Epidermal melanocyte (primary cell): ENCODE measurements around the gene KRTAP10-5.
"Not testable (repeated sequence)": the region's sequence is repeated elsewhere in the genome, so short reads cannot be mapped to it uniquely, and the experiment has no call there.

Experiments
- DNase-seq: peaks from one replicate; pipeline ENCODE4 v3.0.0; 2011; ENCODE audit warnings: low spot score; ENCODE audit not compliant: insufficient read length

KRTAP10-5 gene

GRCh38 chr21:44590897-44591800 is 10.7 kb upstream of the KRTAP10-5 start:
- DNase-seq = not testable (repeated sequence)

GRCh38 chr21:44590311-44590721 is 9.9 kb upstream of the KRTAP10-5 start:
- no peak for DNase-seq

DNA sequence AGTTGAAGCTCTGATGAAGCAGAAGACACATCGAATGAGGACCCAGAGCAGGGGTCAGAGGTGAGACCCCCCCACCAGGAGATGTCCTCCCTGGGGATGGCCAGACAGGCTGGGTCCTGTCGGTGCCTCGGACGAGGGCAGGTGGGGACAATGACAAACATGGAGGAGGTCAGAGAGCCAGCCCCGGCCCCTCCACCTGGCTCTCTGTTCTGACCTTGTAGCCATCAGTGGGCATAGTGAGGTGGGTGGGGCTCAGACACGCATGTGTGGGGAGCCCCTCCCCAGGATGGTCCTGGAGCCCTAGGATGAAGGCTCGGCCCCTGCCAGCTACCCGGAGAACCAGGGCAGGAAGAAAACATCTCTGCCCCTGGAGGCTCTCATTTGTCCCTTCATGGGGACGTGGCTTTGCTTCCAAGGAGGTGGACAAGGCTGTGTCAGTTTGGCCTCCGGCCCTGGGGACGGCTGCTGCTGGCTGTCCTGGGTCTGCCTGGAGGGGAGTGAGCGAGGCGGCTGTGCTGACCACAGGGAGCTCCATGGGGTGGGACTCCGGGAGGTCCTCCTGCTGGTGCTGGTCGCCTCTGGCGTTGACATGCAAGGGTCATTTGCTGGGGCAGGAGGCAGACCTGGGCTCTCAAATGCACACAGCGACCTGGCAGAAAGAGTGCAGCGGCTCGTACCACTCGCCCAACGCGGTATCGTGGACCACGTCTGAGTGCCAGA is 9.3 kb upstream of the KRTAP10-5 start:
- DNase-seq = no peak

DNA sequence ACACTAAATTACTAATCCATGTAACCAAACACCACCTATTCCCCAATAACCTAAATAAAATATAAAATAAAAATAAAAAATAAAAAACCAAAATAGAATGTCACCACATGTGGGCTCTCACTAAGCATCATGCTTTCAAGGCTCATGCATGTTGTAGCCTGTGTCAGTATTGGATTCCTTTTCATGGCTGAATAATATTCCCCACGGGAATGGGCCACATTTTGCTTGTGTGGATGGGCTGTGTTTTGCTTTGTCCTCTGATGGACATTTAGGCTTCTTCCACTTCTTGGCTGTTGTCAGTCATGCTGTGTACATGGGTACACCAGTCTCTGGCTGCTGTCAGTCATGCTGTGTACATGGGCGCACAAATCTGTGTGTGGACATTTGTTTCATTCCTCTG is 8.7 kb upstream of the KRTAP10-5 start:
- DNase-seq = no peak

DNA sequence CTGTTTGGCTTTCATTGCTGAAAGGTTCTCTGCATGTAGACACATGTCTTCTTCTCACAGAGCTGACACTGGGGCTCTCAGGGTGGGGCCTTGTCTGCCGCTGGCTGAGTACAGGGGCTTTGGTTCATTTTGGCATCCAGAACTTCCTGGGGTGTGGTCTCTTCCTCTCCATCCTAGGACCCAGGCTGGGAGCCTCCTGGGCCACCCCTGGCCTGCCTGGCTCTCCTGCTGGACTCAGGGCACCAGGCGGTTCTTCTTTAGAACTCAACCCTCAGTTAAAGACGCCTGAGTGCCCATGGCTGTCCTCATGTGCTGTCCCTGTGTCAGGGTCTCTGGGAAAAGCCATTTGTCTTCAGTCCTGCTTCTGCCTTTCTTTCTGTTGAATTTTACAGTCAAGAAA is 5.5 kb upstream of the KRTAP10-5 start:
- DNase-seq = no peak

- no peak for DNase-seq
Observed at GRCh38 chr21:44583800-44584147, 3.4 kb upstream of the KRTAP10-5 start.

DNA sequence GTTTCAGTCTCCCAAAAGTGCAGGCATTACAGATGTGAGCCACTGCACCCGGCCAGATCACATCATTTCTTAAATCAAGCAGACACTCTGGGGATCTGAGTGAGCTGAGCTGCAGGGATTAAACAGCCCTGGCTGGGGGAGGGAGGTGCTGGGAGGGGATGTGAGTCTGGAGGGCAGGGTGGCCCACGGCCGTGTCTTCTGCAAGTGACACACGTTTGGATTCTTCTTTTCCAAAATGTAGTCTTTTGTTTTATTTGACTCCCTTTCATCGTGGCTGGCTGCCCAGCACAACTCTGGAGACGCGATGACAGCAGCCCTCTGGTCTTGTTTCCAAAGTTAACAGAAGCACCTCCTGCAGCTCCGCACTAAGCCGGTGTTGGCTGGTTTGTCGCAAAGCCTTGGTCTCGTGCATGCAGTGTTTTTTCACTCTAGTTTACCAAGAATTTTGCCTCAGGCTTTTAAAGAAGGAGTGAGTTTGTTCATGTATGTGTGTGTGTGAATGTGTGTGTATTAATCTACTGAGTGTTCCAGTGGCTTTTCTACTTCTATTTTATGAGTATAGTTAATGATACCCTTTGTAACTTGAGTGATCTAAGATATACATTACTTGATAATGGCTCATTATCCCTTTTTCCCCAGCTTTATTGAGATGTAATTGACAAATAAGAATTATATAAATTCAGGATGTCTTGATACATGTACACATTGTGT is 2.8 kb upstream of the KRTAP10-5 start:
- no peak for DNase-seq

DNA sequence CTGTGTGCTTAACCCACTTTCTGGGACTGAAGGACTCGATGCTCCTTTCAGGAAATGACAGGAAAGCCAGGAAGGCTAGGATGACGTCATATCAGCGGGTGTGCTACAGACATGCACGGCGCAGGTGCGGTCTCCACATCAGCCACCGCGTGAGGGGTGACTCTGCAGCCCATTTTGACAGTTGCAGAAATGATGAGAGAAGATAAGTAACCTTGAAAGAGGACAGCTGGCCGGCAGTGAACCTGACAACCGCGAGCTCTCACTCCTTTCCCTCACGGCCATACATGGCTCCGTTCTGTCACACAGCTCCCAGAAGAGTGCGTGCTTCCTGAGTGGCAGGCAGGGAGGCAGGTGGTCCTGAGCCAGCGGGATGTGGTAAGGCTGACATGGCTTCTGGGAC is 1.7 kb upstream of the KRTAP10-5 start:
- DNase-seq = no peak

- DNase-seq = no peak
Observed at GRCh38 chr21:44581158-44581557, 754 bp upstream of the KRTAP10-5 start.

- no peak for DNase-seq
Observed at GRCh38 chr21:44579833-44580144, 615 bp downstream of the KRTAP10-5 start.

GRCh38 chr21:44579056-44579832 is 1.2 kb downstream of the KRTAP10-5 start:
- DNase-seq = no peak

GRCh38 chr21:44578371-44579055 is 1.9 kb downstream of the KRTAP10-5 start:
- DNase-seq = no peak

DNA sequence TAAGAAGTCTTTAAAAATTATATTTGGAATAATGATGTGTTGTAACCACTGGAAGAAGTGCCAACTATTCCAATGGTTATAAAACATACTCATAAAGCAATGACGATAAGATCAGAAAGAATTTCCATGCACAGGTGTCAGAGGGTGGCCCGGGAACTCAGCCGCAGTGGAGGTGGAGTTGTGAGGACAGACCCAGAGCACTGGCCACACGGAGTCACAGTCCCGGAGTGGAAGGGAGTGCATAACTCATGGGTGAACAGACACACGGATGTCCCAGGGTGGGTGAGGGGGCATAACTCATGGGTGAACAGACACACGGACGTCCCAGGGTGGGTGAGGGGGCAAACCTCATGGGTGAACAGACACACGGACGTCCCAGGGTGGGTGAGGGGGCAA is 4.4 kb downstream of the KRTAP10-5 start:
- DNase-seq = no peak

DNA sequence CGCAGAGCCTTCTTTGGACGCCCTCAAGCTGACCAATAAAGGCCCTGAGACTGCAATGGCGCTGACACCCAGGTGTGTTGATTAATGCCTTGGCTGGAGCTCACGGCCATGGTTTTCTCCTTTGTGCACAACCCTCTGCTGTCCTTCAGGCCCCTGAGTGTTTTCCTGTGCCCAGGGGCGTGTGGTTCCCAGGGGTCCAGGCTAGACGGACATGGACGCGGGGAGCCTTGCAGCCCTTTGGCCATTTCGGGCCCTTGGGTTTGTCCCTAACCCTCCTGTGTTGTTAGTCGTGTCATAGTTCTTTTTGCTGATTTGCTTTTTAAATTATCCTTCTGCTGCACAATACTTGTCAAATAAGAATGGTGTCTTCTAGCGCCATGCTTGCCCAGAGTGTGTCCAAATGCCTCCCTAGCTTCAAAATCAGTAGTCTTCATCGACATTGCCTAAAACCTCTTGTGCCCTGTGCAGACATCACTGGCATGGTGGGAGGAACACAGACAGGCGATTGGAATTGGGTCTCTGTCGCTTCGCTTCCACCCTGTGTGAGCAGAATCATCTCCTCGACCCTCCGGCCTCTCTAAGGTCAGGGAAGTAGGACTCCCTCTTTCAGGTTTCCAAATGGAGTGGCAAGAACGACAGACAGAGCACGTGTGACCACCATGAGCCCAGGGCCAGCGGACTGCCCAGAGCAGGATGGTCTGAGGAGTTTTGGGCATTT is 4.9 kb downstream of the KRTAP10-5 start:
- DNase-seq = no peak

- no peak for DNase-seq
Observed at GRCh38 chr21:44574457-44575306, 5.7 kb downstream of the KRTAP10-5 start.

DNA sequence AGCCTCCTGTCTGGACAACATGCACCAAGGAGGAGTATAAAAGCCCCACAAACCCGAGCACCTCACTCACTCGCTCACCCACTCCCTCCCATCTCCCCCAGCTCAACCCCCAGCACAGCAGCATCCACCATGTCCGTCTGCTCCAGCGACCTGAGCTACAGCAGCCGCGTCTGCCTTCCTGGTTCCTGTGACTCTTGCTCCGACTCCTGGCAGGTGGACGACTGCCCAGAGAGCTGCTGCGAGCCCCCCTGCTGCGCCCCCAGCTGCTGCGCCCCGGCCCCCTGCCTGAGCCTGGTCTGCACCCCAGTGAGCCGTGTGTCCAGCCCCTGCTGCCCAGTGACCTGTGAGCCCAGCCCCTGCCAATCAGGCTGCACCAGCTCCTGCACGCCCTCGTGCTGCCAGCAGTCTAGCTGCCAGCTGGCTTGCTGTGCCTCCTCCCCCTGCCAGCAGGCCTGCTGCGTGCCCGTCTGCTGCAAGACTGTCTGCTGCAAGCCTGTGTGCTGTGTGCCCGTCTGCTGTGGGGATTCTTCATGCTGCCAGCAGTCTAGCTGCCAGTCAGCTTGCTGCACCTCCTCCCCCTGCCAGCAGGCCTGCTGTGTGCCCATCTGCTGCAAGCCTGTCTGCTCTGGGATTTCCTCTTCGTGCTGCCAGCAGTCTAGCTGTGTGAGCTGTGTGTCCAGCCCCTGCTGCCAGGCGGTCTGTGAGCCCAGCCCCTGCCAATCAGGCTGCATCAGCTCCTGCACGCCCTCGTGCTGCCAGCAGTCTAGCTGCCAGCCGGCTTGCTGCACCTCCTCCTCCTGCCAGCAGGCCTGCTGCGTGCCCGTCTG is 6.6 kb downstream of the KRTAP10-5 start, which contains the start of gene KRTAP10-4:
Gene KRTAP10-4 (plus strand): TSS at position 100 of the 827 bp plus-strand sequence. CDS start 30 bp downstream, at position 130.
- DNase-seq = not testable (repeated sequence)

DNA sequence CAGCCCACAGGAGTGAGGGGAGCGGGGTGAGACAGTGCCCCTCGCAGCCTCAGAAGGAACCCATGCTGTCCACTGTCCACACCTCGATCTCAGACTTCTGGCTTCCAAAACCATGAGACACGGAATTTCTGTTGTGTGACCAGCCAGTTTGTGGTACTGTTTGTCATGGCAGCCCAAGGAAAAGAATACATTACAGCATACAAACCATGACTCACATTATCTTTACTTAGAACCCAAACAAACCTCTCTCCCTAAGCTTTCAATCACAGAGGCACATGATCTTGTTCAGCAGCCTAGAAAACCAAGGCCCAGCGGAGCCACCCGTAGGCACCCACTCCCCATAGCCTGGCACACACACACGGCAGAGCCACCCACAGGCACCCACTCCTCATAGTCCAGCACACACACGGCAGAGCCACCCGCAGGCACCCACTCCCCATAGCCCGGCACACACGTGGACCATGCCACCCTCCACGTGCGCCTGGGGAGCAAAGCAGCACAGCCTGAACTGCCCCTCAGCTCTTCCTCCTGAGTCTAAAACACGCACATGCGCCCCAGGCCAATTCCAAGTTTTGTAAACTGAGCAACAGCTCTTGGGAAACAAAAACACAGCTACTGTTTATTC is 7.3 kb downstream of the KRTAP10-5 start:
- no peak for DNase-seq
